Adrenal gland (tissue), 5 donors: ENCODE data around the gene CASP9.
"Not testable (repeated sequence)": the region's sequence is repeated elsewhere in the genome, so short reads cannot be mapped to it uniquely, and the experiment has no call there.

ENCODE experiments used
- CTCF ChIP-seq, 6 experiments: fragments of 450-650 bp in 4 of 6; fragments of 200-600 bp in 2 of 6; sonication (generic) in 1 of 6; IDR thresholded peaks; 1 replicate in 5 of 6; 2 replicates in 1 of 6; pipeline versions ENCODE4 v1.5.1 to v1.8.0; 2016 to 2021; ENCODE audit warnings: antibody characterized with exemption in 6 of 6, mild to moderate bottlenecking in 2 of 6, moderate library complexity in 1 of 6
- POLR2A ChIP-seq, 2 donors: fragments of 450-650 bp; IDR thresholded peaks; one replicate each; pipeline ENCODE4 v1.6.1; 2017; ENCODE audit warnings: antibody characterized with exemption in 2 of 2, mild to moderate bottlenecking in 2 of 2, moderate library complexity in 1 of 2
- donor health status: DM: no; HTN: no; CAD: no.

- TF ChIP-seq CTCF, POLR2A (IDR thresholded peaks at IDR 0.05): not testable (repeated sequence)
Observed at GRCh38 chr1:15463926-15464322, 60.1 kb downstream of the CASP9 start.
